22Rv1 (cell line): Measurements from ENCODE around the gene POLN.

Experiments
- ZFX ChIP-seq: fragments of 450-650 bp; IDR thresholded peaks from 2 replicates; pipeline ENCODE4 v1.6.1; 2017; ENCODE audit warnings: antibody characterized with exemption, borderline replicate concordance
- TF ChIP-seq, protein P1 (sequence below): fragments of 450-650 bp; IDR thresholded peaks from 2 replicates; pipeline ENCODE4 v1.5.1; 2017; ENCODE audit warnings: mild to moderate bottlenecking

GRCh38 chr4:2259541-2260343 is 17.8 kb upstream of the POLN start:
- TF ChIP-seq, protein P1, sequence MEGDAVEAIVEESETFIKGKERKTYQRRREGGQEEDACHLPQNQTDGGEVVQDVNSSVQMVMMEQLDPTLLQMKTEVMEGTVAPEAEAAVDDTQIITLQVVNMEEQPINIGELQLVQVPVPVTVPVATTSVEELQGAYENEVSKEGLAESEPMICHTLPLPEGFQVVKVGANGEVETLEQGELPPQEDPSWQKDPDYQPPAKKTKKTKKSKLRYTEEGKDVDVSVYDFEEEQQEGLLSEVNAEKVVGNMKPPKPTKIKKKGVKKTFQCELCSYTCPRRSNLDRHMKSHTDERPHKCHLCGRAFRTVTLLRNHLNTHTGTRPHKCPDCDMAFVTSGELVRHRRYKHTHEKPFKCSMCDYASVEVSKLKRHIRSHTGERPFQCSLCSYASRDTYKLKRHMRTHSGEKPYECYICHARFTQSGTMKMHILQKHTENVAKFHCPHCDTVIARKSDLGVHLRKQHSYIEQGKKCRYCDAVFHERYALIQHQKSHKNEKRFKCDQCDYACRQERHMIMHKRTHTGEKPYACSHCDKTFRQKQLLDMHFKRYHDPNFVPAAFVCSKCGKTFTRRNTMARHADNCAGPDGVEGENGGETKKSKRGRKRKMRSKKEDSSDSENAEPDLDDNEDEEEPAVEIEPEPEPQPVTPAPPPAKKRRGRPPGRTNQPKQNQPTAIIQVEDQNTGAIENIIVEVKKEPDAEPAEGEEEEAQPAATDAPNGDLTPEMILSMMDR, result no peak
- no peak for TF ChIP-seq ZFX
